HFF-Myc (cell line): ENCODE measurements around the gene UBA1.

ENCODE experiments used
- DNase-seq: peaks from one replicate; pipeline ENCODE4 v3.0.0-alpha.2; 2011; ENCODE audit warnings: low read depth; ENCODE audit errors: extremely low read depth
- H3K4me3 ChIP-seq: replicated peaks from 2 replicates; pipeline ENCODE4 v1.5.1; 2011; ENCODE audit warnings: low read depth, mild to moderate bottlenecking, control low read depth, low read length
- TF ChIP-seq, protein P1 (sequence below): IDR thresholded peaks from 2 replicates; pipeline ENCODE4 v1.5.1; 2012; ENCODE audit warnings: mild to moderate bottlenecking, low read depth, low read length, control low read depth; ENCODE audit errors: missing control alignments

The UBA1 gene

DNA sequence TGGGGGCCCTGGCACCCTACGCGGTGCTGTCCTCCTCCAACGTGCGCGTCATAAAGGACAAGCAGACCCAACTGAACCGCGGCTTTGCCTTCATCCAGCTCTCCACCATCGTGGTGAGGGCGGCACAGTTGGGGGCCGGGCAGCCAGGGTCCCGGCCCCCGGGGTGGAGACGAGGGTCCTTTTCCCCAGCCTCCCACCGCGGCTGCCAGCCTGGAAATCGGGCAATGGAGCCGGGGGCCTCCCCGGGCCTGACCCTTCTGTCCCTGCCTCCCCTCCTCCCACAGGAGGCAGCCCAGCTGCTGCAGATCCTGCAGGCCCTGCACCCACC, 13.7 kb upstream of the UBA1 start:
- TF ChIP-seq, protein P1, sequence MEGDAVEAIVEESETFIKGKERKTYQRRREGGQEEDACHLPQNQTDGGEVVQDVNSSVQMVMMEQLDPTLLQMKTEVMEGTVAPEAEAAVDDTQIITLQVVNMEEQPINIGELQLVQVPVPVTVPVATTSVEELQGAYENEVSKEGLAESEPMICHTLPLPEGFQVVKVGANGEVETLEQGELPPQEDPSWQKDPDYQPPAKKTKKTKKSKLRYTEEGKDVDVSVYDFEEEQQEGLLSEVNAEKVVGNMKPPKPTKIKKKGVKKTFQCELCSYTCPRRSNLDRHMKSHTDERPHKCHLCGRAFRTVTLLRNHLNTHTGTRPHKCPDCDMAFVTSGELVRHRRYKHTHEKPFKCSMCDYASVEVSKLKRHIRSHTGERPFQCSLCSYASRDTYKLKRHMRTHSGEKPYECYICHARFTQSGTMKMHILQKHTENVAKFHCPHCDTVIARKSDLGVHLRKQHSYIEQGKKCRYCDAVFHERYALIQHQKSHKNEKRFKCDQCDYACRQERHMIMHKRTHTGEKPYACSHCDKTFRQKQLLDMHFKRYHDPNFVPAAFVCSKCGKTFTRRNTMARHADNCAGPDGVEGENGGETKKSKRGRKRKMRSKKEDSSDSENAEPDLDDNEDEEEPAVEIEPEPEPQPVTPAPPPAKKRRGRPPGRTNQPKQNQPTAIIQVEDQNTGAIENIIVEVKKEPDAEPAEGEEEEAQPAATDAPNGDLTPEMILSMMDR: no peak
- DNase-seq: no peak

DNA sequence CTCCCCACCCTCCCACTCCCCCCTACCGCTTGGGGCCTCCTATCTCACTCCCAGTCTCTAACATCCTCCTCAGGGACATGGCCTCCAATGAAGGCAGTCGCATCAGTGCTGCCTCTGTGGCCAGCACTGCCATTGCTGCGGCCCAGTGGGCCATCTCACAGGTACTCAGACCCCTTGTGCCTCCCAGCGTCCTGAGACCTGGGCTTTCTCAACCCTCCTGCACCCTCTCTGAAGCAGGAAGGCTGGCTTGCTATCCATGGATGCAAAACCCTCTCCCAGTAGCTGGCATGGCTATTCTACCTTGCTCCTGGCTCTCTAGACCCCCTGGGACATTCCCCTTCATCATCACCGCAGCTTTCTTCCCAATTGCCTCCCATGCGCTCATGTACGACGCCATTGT, 13.3 kb upstream of the UBA1 start:
- TF ChIP-seq, protein P1: no peak
- no peak overlapping the region for H3K4me3 ChIP-seq
- no peak for DNase-seq

More for the DNA sequence above, 13.7 kb upstream of the UBA1 start:
- H3K4me3 ChIP-seq: no peak overlapping the region

DNA sequence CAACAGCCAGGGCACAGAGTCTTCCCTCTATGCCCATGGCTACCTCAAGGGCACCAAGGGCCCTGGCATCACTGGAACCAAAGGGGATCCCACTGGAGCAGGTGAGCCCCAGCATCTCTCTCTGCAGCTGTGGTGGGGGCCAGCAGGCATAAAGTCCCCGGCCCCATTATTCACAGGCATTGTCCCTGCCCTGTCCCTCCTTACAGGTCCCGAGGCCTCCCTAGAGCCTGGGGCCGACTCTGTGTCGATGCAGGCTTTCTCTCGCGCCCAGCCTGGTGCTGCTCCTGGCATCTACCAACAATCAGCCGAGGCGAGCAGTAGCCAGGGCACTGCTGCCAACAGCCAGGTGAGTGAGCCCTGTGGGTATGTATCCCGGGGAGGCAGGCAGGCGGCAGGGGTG, 12.3 kb upstream of the UBA1 start:
- TF ChIP-seq, protein P1: no peak
- no peak overlapping the region for H3K4me3 ChIP-seq
- DNase-seq: no peak

DNA sequence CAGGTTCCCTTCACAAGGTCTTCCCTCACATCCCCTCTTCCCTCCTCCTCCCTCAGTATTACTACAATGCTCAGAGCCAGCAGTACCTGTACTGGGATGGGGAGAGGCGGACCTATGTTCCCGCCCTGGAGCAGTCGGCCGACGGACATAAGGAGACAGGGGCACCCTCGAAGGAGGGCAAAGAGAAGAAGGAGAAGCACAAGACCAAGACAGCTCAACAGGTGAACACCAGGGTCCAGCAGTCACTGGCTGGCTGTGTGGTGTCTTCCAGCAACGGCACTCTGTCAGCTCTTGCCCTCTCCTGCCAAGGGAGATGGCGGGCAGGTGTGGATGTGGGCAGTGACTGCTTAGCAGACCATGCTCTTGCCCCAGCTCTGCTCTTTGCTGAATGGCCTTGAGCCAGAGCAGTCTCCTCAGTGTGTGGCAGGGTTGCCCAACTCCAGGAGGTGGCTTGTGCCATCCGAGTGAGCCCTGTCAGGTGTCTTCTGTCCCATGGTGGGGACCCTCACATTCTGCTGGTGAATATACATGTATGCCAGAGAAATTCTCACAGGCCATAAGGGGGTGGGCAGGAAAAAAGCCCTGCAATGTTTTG, 11.4 kb upstream of the UBA1 start:
- no peak for DNase-seq
- TF ChIP-seq, protein P1: no peak
- H3K4me3 ChIP-seq: no peak overlapping the region

DNA sequence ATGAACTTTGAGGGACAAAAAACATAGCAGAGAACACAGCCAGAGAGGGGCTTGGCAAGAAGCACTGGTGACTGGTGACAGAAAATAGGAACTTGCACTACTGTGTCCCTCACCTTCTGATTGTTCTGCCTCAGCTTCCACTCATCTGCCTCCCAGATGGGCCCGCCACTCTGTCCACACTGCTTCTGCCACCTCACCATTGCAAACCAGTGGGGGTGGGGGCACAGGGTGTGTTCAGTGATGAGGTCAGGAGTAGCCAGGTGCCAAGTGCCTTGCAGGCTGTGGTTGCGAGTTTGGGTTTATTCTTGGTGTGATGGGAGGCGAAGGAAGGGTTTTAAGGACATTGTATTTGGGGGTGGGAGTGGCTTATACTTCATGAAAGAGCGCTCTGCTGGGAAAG, 9.1 kb upstream of the UBA1 start:
- no peak overlapping the region for H3K4me3 ChIP-seq
- DNase-seq: no peak
- TF ChIP-seq, protein P1: no peak

DNA sequence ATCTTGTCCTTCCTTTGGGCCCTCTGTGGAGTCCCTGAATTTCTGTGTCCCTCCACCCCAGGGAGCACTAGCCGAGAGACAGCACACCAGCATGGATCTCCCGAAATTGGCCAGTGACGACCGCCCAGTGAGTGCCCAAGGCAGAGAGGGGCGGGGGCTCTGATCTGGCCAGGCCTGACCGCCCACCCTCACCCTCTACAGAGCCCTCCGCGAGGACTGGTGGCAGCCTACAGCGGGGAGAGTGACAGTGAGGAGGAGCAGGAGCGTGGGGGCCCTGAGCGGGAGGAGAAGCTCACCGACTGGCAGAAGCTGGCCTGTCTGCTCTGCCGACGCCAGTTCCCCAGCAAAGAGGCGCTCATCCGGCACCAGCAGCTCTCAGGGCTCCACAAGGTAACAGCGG, 8.4 kb upstream of the UBA1 start:
- H3K4me3 ChIP-seq: no peak overlapping the region
- DNase-seq: no peak
- TF ChIP-seq, protein P1: no peak

DNA sequence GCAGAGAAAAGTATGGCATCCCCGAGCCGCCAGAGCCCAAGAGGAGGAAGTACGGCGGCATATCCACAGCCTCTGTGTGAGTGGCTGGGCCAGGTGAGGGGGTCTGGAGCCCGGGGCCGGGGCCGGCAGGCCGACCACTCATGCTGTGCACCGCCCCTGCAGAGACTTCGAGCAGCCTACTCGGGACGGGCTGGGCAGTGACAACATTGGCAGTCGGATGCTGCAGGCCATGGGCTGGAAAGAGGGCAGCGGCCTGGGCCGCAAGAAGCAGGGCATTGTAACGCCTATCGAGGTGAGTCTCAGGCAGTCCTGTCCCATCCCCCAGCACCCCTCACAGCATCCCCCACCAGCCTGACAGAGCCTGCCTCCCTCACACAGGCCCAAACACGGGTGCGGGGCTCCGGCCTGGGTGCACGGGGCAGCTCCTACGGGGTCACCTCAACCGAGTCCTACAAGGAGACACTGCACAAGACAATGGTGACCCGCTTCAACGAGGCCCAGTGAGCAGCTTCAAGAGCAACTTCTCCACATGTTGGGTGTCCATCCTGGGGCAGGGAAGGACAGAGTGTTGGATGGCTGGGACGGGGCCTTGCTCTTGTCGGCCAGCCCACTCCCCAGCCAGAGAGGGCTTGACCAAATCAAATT, 7.4 kb upstream of the UBA1 start:
- DNase-seq: no peak
- no peak overlapping the region for H3K4me3 ChIP-seq
- TF ChIP-seq, protein P1: no peak
